KOPT-K1 (cell line): ENCODE results near the gene URAD.
"Not testable (repeated sequence)": the region's sequence is repeated elsewhere in the genome, so short reads cannot be mapped to it uniquely, and the experiment has no call there.

Source experiments
- H3K27ac ChIP-seq: fragments of 200-600 bp; sonication (generic); 2 replicates; pipeline ENCODE4 v1.5.1; 2016; ENCODE audit warnings: antibody characterized with exemption, mild to moderate bottlenecking, low read depth, low read length; ENCODE audit not compliant: poor library complexity, severe bottlenecking
- H3K36me3 ChIP-seq: fragments of 200-600 bp; sonication (generic); 2 replicates; pipeline ENCODE4 v1.5.1; 2017; ENCODE audit warnings: antibody characterized with exemption, mild to moderate bottlenecking, low read length, moderate library complexity; ENCODE audit not compliant: insufficient read depth
- H3K9me3 ChIP-seq: fragments of 200-600 bp; sonication (generic); 2 replicates; pipeline ENCODE4 v1.5.1; 2017; ENCODE audit warnings: antibody characterized with exemption, low read length, mild to moderate bottlenecking; ENCODE audit not compliant: insufficient read depth, poor library complexity, severe bottlenecking

The URAD gene, protein sequence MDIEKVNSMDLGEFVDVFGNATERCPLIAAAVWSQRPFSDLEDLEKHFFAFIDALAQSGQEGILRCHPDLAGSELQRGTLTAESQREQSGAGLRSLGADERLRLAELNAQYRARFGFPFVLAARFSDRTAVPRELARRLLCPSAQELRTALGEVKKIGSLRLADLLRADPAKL

DNA sequence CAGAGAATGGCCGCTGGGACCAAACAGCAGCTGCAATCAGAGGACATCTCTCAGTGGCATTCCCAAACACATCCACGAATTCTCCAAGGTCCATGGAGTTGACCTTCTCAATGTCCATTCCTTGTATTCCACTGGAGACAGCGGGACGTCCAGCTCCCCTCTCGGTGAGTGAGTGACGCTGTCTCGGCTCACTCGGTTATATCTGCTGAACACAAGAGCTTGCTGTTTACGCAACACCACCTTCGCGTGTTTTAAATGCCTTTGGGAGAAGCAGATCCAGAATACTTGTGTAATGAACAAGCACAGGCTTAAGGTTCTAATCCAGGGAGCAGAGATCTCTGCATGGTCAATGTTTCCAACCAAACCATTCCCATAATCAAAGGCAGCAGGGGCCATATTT, at the start of gene URAD:
Gene URAD (minus strand): TSS at position 174 of the 400 bp plus-strand sequence. CDS start 56 bp downstream, at position 118.
- Histone ChIP-seq H3K9me3 (no peaks in the 10 kb centered on the region), H3K36me3 (no peaks in the 10 kb centered on the region), H3K27ac (no peak within 1 kb of the TSS)

DNA sequence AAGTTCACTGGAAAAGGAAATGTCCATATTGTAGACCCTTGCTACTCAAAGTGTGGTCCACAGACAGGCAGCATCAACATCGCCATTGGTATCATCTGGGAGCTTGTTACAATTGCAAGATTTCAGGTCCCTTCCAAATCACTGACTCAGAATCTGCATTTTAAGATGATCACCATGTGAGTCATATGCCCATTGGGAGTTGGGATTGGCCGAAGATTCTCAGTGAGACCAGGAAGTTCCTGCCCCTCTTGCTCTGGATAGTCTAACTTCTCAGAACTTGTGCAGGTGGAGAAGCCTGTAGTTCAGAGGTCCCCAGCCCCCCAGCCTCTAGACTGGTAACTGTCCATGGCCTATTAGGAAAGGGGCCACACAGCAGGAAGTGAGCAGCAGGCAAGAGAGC, 48.9 kb upstream of the URAD start:
- H3K27ac ChIP-seq = no peak overlapping the region
- H3K36me3 ChIP-seq = no peaks in the 10 kb centered on the region
- H3K9me3 ChIP-seq = no peaks in the 10 kb centered on the region

DNA sequence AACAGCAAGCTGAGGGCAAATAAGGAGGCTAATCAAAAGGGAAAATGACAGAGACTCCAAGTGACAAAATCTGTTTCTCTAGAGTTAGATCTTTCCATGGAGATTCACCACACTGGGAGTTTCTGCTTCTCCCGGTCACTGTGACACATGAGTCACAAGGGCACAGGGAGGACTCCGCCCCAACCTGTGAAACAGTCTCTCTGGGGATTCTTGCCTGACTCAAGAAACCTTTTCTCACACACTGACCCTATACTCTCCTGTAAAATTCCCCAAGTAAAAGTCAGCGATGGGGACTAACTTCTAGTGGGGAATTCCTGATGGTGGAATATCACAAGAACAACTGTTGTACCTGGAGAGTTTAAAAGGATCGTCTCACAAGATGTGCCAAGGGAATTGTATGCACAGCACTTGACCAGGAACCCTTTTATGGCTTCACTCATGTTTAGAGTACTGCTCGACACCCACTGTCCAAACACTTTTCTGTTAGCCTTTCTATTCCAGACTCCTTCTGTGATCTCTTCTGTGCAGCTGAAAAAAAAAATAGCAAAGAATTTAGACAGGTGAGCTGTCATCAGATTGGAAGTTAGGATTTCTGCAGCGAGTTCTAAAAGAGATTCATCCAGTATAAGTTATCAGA, 46.8 kb upstream of the URAD start:
- no peaks in the 10 kb centered on the region for H3K9me3 ChIP-seq
- no peak overlapping the region for H3K27ac ChIP-seq
- H3K36me3 ChIP-seq = no peaks in the 10 kb centered on the region

DNA sequence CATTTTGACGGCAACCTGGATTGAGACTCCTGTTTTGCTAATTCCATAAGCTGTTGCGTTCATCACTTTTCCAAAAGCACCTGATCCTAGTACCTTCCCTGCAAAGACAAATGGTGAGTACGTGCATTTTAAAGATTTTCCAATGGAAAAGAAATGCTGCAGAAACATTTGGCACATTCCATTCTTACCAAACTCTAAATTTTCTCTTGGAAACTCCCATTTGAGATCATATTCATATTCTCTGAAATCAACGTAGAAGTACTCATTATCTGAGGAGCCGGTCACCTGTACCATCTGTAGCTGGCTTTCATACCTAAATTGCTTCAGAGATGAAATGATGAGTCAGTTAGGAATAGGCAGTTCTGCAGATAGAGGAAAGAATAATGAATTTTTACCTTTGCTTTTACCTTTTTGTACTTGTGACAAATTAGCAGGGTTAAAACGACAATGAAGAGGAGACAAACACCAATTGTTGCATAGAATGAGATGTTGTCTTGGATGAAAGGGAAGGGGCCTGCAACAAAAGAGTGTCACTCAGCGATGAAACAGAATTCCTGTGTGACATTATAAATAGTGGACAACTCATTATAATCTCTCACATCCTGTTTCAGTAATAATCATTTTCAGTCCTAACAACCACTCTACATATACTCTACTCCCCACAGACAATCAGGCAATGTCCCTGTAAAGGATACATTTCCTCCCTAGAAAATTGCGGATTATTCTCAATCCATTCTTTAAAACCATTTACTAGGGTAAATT, 45.6 kb upstream of the URAD start:
- Histone ChIP-seq H3K27ac (no peak overlapping the region), H3K36me3 (no peaks in the 10 kb centered on the region), H3K9me3 (no peaks in the 10 kb centered on the region)

DNA sequence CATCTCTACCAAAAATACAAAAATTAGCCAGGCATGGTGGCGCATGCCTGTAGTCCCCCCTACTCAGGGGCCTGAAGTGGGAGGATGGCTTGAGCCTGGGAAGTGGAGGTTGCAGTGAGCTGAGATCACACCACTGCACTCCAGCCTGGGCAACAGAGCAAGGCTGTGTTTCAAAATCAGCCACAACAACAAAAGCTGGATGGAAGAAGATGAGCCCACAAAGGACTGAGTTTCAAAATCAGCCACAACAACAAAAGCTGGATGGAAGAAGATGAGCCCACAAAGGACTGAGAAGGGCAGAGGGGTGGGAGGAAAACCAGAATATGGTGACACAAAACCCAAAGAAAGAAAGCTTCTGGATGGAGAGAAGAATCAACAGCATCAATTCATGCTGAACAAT, 43.9 kb upstream of the URAD start:
- H3K9me3 ChIP-seq, H3K36me3 ChIP-seq, H3K27ac ChIP-seq: not testable (repeated sequence)

DNA sequence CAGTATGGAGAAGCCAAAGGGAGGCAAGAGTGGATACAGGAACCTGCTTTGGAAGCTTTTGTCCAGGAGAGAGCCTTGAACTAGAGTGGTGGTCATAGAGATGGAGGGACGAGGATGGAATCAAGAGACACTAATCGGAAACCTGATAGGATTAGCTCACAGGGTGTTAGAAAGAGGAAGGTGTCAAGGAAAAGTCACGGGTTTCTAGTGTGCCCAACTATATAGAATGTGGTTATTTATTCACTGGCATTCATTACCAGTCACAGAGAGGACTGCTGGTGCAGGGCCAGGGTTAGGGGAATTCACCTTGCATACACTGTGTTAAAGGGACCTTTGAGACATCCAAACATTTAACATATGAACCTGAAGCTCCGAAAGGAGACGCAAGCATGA, 43.4 kb upstream of the URAD start:
- H3K27ac ChIP-seq = no peak overlapping the region
- H3K36me3 ChIP-seq = no peaks in the 10 kb centered on the region
- H3K9me3 ChIP-seq = no peaks in the 10 kb centered on the region

DNA sequence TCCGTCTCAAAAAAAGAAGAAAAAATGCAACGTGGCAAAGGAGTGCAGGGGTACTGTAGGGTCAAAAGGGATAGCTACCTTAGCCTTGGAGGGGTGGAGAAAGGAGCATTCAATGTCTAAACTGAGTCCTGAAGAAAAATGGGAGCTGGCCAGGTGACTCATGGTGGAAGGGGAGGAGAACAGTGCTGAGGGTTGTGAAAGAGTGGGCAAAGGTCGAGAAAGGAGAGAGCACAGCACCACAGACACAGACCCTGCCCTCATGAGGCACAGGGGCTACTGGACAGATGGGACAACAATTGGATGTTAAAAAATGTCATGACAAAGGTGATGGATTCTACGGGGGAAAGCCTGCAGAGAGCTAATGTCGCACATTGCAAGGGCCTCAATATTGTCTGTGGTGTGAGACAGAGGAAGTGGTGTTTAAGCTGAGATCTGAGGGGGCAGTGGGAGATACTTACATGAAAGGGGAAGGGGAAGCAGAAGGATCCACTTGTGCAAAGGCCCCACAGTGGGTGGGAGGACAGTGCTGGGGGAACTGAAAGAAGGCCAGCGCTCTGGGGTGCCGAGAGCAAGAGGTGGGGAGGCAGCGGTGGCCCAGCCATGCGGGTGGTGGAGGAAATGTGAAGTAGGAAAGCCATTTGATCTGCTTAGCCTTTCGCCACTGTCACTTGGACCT, 42.9 kb upstream of the URAD start:
- H3K27ac ChIP-seq = no peak overlapping the region
- no peaks in the 10 kb centered on the region for H3K36me3 ChIP-seq

DNA sequence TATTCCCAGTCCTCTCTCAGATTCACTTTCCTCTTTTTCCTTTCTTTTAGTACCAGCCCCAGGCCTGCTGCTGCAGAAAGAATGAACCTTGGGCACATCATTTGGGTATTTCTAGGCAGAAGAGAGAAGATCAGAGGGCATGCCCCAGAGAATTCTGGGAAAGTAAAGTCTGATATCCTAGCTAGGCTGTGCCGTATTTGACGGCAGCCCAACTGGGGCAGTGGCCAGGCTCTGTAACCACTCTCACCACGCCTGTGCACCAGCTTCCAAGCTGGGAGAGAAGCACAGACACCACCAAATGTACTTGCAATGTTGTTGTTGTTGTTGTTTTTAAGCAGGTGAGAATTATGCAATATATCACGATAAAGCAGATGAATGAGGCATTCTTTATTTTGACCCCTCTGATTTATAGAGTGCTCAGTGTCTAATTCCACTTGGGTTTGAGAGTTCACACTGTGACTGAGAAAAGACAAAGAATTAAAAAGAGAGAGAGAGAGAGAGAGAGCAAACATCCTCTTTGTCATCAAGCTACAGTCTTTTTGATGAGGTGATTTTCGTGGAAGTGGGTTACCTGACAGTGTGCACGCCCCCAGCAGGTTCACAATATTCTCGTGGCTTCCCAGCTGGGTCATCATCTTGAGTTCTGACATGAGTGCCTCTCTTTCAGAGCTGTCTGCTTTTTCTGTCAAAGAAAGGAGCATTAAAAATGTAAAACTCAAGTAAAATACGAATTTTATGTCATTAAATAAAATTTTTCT, 39.3 kb upstream of the URAD start:
- Histone ChIP-seq H3K27ac (no peak overlapping the region), H3K9me3 (no peaks in the 10 kb centered on the region), H3K36me3 (no peaks in the 10 kb centered on the region)

More for the DNA sequence above, 42.9 kb upstream of the URAD start:
- H3K9me3 ChIP-seq = no peaks in the 10 kb centered on the region

DNA sequence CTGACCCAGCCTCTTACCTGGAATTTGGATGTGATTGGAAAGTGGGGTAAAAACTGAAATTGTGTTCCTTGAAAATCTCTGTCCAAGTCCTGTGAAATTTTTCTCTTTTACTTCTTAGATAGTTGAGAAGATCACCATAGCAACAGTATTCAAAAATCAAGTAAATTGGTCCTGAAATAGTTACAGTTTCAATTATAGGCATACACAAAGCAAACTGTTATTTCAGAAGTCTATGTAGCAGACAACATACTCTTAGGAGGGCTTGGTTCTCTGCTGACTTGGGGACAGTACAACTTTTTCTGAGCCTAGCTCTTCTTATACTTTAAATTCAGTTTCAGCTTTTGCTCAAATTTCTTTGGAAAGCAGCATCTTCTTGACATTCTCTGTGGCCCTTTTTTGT, 38.6 kb upstream of the URAD start:
- H3K36me3 ChIP-seq = no peaks in the 10 kb centered on the region
- no peaks in the 10 kb centered on the region for H3K9me3 ChIP-seq
- no peak overlapping the region for H3K27ac ChIP-seq

DNA sequence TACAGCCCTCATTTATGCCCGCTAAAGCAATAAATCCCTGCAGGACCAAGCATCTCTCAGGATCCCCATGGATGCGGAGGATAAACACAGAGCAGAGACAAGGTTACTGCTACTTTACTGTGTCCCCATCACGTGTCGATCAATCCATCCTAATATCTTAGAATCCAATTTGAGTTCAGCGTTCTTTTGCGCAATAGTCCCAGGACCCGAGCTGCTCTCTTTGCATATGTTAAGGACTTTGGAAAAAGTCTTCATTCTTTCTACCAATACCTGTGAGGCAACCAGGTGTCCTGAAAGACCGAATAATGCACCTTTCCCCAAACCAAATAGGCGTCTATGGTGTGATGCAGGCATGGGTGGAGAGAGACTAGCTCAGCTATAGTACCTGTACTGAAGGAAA, 38.0 kb upstream of the URAD start:
- Histone ChIP-seq H3K9me3 (no peaks in the 10 kb centered on the region), H3K36me3 (no peaks in the 10 kb centered on the region), H3K27ac (no peak overlapping the region)

DNA sequence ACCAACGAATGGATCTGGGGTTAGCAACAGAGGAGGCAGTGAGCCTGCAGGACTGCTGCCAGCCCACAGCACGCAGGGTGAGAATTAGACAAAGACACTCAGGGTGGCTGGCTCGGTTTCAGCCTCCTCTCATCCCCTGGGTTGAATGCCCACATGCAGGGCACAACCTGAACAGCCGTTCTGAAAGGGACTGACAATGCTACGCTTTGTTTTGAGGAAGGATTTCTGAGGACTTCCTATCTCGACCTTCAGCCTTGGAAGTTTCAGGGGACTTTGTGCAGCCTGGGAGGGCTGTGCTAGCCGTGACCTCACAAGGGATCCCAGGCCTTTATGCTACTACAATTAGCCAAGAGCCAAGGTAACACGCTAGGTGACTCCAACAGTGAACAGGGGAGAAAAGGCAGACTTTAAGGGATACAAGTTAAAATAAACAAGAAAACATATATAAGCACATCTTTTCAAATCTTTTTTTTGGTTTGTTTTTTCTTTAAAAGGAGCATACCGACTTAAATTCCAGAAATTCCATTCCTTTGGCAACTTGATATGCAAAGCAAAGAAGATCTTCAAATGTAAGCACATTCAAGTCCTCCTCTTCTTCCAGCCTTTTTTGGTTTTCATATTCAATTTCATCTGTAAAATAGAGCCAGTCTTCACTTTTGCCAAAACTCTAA, 34.5 kb upstream of the URAD start:
- Histone ChIP-seq H3K27ac (no peak overlapping the region), H3K9me3 (no peaks in the 10 kb centered on the region)

DNA sequence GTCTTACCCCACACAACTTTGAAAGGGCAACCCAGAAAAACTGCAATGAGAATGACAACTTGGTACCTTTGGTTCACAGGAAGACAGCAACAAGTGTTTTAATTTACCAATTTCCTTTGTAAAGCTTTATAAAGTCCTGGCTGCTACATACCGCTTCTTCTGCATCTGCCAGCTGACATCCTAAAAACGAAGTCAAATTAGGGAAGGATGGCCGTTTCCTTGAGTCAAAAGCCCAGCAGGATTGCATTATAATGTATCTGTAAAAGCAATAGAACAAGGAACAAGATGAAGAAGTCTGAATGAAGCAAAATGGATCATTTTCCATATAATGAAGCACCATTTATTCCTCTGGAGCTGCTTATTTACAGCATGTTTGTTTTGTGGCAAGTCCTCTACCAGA, 25.8 kb upstream of the URAD start:
- no peaks in the 10 kb centered on the region for H3K36me3 ChIP-seq
- no peak overlapping the region for H3K27ac ChIP-seq
- no peaks in the 10 kb centered on the region for H3K9me3 ChIP-seq

More for the DNA sequence above, 34.5 kb upstream of the URAD start:
- H3K36me3 ChIP-seq = no peaks in the 10 kb centered on the region

DNA sequence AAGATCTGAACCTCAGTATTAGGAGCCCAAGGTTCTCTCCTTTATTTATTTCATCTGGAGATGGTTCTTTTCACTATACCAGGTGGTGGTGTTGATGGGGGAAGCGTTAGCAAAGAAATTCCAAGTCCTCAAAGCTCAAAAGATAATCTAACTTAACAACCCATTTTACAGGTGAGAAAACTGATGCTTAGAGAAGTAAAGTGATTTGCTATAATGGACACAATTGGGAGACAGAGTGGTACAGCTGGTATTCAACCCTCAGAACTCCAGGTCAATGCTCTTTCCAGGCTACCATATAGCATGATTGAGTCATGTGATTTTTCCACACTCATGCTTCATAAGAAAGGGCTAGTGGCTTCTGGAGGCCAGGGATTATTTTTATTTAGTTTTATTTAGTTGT, 25.0 kb upstream of the URAD start:
- Histone ChIP-seq H3K27ac (no peak overlapping the region), H3K36me3 (no peaks in the 10 kb centered on the region), H3K9me3 (no peaks in the 10 kb centered on the region)

DNA sequence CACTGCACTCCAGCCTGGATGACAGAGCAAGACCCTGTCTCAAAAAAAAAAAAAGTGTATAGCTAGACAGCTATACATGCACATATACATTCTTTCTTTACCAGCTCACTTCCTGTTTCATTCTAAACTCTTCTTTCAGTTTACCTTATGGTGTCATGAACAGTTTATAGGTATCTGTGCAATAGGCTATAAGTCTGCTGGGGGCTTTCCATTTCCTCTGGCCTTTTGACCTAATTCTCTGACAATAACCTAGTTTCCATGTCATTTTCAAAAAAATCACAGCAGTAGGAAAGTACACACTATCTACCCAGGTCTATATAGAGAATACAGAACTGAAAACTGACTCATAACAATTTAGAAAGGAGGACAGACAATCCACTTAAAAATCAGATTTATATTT, 24.4 kb upstream of the URAD start:
- Histone ChIP-seq H3K9me3 (no peaks in the 10 kb centered on the region), H3K27ac (no peak overlapping the region)

More for the DNA sequence above, 24.4 kb upstream of the URAD start:
- H3K36me3 ChIP-seq = no peaks in the 10 kb centered on the region
